Neural cell (in vitro differentiated cells): Measurements from ENCODE around the gene LYPLA2.

Source experiments
- POLR2AphosphoS5 ChIP-seq: IDR thresholded peaks from 2 replicates; pipeline ENCODE4 v1.6.1; 2012
- SMC3 ChIP-seq: fragments of 450-650 bp; conservative IDR thresholded peaks from 2 replicates; pipeline ENCODE4 v1.6.1; 2014; ENCODE audit warnings: antibody characterized with exemption, mild to moderate bottlenecking, moderate library complexity; ENCODE audit not compliant: poor library complexity
- TAF1 ChIP-seq: IDR thresholded peaks from 2 replicates; pipeline ENCODE4 v1.6.1; 2012; ENCODE audit warnings: low read depth

DNA sequence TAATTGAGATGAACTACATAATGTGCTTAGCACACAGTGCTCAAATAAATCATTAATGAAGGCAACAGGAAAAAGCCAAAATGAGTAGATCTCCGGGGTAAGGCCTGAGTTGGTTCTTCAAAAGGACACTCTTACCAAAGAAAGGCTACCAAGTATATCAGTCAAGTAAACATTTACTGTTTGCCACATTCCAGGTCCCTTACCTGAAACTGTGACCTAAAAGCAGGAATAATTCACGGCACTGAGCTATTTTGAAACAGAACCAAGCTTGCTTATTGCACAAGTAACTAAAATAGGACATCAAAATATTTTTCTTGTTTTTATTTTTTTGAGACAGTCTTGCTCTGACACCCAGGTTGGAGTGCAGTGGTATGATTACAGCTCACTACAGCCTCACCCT, 14.7 kb upstream of the LYPLA2 start:
- TF ChIP-seq TAF1 (no peak), POLR2AphosphoS5 (no peak), SMC3 (no peak)
